Measurements from ENCODE around the gene EPS15. TPM values are rescaled to one million over a fixed set of nuclear protein-coding genes. Genes with fewer than 3 reads are reported as not detected.

EPS15 gene
- total and polyA plus RNA-seq, 2 experiments from 2014 or later, result 31.0 to 76.5 TPM

DNA sequence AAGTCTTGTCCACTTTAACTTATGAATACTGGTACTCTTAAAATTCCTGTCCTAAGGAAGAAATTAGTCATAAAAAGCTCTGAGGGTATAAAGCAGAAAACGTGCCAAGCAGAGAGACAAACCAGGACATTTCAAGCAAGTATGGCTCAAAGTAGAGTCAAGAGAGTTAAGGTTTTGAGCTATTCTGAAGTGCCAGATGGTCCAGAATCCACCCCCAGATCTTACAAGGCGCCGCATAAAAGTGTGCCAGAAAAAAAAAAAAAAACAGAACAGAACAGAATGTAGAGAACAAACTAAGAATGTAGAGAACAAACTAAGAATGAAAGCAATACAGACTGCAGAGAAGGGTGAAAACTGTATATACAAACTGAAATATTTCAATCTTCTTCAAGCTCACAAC is 12.5 kb downstream of the EPS15 start:
- TF ChIP-seq EZH2phosphoT487 (IDR thresholded peaks at IDR 0.05; ENCODE audit: unreplicated experiment), result no peak
- TF ChIP-seq, protein P1, sequence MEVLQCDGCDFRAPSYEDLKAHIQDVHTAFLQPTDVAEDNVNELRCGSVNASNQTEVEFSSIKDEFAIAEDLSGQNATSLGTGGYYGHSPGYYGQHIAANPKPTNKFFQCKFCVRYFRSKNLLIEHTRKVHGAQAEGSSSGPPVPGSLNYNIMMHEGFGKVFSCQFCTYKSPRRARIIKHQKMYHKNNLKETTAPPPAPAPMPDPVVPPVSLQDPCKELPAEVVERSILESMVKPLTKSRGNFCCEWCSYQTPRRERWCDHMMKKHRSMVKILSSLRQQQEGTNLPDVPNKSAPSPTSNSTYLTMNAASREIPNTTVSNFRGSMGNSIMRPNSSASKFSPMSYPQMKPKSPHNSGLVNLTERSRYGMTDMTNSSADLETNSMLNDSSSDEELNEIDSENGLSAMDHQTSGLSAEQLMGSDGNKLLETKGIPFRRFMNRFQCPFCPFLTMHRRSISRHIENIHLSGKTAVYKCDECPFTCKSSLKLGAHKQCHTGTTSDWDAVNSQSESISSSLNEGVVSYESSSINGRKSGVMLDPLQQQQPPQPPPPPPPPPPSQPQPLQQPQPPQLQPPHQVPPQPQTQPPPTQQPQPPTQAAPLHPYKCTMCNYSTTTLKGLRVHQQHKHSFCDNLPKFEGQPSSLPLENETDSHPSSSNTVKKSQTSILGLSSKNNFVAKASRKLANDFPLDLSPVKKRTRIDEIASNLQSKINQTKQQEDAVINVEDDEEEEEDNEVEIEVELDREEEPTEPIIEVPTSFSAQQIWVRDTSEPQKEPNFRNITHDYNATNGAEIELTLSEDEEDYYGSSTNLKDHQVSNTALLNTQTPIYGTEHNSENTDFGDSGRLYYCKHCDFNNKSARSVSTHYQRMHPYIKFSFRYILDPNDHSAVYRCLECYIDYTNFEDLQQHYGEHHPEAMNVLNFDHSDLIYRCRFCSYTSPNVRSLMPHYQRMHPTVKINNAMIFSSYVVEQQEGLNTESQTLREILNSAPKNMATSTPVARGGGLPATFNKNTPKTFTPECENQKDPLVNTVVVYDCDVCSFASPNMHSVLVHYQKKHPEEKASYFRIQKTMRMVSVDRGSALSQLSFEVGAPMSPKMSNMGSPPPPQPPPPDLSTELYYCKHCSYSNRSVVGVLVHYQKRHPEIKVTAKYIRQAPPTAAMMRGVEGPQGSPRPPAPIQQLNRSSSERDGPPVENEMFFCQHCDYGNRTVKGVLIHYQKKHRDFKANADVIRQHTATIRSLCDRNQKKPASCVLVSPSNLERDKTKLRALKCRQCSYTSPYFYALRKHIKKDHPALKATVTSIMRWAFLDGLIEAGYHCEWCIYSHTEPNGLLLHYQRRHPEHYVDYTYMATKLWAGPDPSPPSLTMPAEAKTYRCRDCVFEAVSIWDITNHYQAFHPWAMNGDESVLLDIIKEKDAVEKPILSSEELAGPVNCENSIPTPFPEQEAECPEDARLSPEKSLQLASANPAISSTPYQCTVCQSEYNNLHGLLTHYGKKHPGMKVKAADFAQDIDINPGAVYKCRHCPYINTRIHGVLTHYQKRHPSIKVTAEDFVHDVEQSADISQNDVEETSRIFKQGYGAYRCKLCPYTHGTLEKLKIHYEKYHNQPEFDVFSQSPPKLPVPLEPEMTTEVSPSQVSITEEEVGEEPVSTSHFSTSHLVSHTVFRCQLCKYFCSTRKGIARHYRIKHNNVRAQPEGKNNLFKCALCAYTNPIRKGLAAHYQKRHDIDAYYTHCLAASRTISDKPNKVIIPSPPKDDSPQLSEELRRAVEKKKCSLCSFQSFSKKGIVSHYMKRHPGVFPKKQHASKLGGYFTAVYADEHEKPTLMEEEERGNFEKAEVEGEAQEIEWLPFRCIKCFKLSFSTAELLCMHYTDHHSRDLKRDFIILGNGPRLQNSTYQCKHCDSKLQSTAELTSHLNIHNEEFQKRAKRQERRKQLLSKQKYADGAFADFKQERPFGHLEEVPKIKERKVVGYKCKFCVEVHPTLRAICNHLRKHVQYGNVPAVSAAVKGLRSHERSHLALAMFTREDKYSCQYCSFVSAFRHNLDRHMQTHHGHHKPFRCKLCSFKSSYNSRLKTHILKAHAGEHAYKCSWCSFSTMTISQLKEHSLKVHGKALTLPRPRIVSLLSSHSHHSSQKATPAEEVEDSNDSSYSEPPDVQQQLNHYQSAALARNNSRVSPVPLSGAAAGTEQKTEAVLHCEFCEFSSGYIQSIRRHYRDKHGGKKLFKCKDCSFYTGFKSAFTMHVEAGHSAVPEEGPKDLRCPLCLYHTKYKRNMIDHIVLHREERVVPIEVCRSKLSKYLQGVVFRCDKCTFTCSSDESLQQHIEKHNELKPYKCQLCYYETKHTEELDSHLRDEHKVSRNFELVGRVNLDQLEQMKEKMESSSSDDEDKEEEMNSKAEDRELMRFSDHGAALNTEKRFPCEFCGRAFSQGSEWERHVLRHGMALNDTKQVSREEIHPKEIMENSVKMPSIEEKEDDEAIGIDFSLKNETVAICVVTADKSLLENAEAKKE (CRISPR knock-in tag; IDR thresholded peaks at IDR 0.05), result no peak
- no peak for TF ChIP-seq EZH2 (IDR thresholded peaks at IDR 0.05; ENCODE audit: low read depth, unreplicated experiment)
- TF ChIP-seq JUNB (IDR thresholded peaks at IDR 0.05; ENCODE audit: unreplicated experiment), result no peak
- no peak for TF ChIP-seq STAT1 (IDR thresholded peaks at IDR 0.05; ENCODE audit: unreplicated experiment)
- no peak for TF ChIP-seq ZNF331 (CRISPR knock-in tag; IDR thresholded peaks at IDR 0.05; ENCODE audit: low read depth)
- TF ChIP-seq ZNF114 (CRISPR knock-in tag; IDR thresholded peaks at IDR 0.05), result no peak
- no peak for TF ChIP-seq NANOG (IDR thresholded peaks at IDR 0.05; ENCODE audit: borderline replicate concordance)
- TF ChIP-seq, protein P2, sequence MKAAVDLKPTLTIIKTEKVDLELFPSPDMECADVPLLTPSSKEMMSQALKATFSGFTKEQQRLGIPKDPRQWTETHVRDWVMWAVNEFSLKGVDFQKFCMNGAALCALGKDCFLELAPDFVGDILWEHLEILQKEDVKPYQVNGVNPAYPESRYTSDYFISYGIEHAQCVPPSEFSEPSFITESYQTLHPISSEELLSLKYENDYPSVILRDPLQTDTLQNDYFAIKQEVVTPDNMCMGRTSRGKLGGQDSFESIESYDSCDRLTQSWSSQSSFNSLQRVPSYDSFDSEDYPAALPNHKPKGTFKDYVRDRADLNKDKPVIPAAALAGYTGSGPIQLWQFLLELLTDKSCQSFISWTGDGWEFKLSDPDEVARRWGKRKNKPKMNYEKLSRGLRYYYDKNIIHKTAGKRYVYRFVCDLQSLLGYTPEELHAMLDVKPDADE (IDR thresholded peaks at IDR 0.05), result no peak
- no peak for TF ChIP-seq POLR2AphosphoS5 (IDR thresholded peaks at IDR 0.05; ENCODE audit: low read depth)
- no peak for TF ChIP-seq CREB1 (CRISPR knock-in tag; IDR thresholded peaks at IDR 0.05; ENCODE audit: low read depth)
- no peak overlapping the region for H3K4me2 ChIP-seq
- no peak for DNase-seq (ENCODE audit: low spot score)
- H3K9me2 ChIP-seq (ENCODE audit: insufficient read depth), result no peaks in the 10 kb centered on the region
- no peak overlapping the region for H3K4me3 ChIP-seq
- peaks cover 90% of the 10 kb centered on the region for H3K79me2 ChIP-seq (replicated peaks; ENCODE audit: insufficient read depth)
- no peaks in the 10 kb centered on the region for H3K27me3 ChIP-seq (ENCODE audit: insufficient read depth)
- Mint-ChIP-seq H3K9me3 (no peaks in the 10 kb centered on the region), H3K36me3 (ENCODE audit: low read depth) (peaks cover 10% of the 10 kb centered on the region; the same call in 2 of the 3 replicates), H3K4me1 (peaks cover 2% of the 10 kb centered on the region; the same call in 2 of the 3 replicates), H3K4me3 (no peak overlapping the region), H3K27me3 (ENCODE audit: insufficient read depth, low read depth, poor library complexity) (peaks cover 4% of the 10 kb centered on the region), H3K27ac (no peak overlapping the region)
- H3K36me3 ChIP-seq (ENCODE audit: insufficient read depth), result no peaks in the 10 kb centered on the region
- peaks cover 11% of the 10 kb centered on the region; the same call in 1 of the 2 replicates for H4K20me1 ChIP-seq (replicated peaks; ENCODE audit: insufficient read depth)
- H3F3A ChIP-seq (replicated peaks; ENCODE audit: low read depth), result no peaks in the 10 kb centered on the region
- ATAC-seq, result no peak
- no peak overlapping the region for H2AFZ ChIP-seq
- no peaks in the 10 kb centered on the region for H3K4me1 ChIP-seq (ENCODE audit: insufficient read depth)
- no peak overlapping the region for H3K27ac ChIP-seq (ENCODE audit: low read depth)
